ENCODE results near the gene LIPC. TPM values are rescaled to one million over a fixed set of nuclear protein-coding genes. Genes with fewer than 3 reads are reported as not detected.

The LIPC gene
- total RNA-seq, 1 donor from 2014 or later = not detected

DNA sequence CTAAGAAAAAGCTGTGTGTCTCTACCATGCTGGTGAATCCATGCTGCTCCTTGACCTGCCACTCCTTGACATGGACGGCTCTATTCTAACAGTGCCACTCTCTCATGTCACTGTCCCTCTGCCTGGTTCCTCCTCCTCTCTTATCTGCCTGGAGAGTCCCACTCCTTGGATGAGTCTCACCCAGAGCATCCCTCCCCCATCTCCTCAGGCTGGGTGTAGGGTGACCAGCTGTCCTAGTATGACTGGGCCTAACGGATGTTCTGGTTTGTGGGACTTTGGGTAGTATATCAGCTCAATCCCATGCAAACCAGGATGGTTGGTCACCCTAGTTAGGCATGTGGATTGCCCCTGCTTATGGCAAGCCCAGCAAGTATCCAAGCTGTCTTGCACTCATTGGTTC lies 54.3 kb downstream of the LIPC start:
- Mint-ChIP-seq H3K36me3 (peaks cover 2% of the 10 kb centered on the region), H3K27me3 (ENCODE audit: low read depth) (no peaks in the 10 kb centered on the region), H3K9me3 (peaks cover 7% of the 10 kb centered on the region), H3K27ac (no peak overlapping the region), H3K4me3 (no peak overlapping the region), H3K4me1 (peaks cover 23% of the 10 kb centered on the region)
- TF ChIP-seq, protein P1, sequence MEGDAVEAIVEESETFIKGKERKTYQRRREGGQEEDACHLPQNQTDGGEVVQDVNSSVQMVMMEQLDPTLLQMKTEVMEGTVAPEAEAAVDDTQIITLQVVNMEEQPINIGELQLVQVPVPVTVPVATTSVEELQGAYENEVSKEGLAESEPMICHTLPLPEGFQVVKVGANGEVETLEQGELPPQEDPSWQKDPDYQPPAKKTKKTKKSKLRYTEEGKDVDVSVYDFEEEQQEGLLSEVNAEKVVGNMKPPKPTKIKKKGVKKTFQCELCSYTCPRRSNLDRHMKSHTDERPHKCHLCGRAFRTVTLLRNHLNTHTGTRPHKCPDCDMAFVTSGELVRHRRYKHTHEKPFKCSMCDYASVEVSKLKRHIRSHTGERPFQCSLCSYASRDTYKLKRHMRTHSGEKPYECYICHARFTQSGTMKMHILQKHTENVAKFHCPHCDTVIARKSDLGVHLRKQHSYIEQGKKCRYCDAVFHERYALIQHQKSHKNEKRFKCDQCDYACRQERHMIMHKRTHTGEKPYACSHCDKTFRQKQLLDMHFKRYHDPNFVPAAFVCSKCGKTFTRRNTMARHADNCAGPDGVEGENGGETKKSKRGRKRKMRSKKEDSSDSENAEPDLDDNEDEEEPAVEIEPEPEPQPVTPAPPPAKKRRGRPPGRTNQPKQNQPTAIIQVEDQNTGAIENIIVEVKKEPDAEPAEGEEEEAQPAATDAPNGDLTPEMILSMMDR (IDR thresholded peaks at IDR 0.05; ENCODE audit: unreplicated experiment) = no peak
- DNase-seq (ENCODE audit: low spot score in 2 of 2, unreplicated experiment in 2 of 2) = no peak

DNA sequence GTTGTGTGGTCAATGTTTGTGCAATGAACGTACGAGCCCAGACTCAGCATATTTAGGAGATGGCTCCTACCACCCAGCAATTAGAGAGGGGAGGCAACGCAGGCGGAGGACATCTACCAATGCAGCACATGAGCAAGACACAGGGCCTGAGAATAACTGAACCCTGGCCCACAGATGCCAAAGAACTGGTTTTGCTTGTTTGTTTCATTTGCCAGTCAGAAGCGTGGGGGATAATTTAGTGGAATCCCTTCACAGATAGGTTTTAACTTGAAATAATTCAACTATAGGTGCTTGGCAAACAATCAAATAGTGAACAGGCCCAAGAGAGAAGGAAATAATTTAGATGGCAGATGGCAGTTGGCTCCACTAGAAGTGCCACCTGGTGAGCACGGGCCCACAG lies 54.8 kb downstream of the LIPC start:
- no peak for DNase-seq (ENCODE audit: low spot score in 2 of 2, unreplicated experiment in 2 of 2)
- Mint-ChIP-seq H3K4me3 (no peak overlapping the region), H3K27me3 (ENCODE audit: low read depth) (no peaks in the 10 kb centered on the region), H3K36me3 (peaks cover 2% of the 10 kb centered on the region), H3K9me3 (peaks cover 7% of the 10 kb centered on the region), H3K27ac (peak overlapping the region; percentile 13), H3K4me1 (peaks cover 23% of the 10 kb centered on the region)
- TF ChIP-seq, protein P1 (IDR thresholded peaks at IDR 0.05; ENCODE audit: unreplicated experiment) = no peak

DNA sequence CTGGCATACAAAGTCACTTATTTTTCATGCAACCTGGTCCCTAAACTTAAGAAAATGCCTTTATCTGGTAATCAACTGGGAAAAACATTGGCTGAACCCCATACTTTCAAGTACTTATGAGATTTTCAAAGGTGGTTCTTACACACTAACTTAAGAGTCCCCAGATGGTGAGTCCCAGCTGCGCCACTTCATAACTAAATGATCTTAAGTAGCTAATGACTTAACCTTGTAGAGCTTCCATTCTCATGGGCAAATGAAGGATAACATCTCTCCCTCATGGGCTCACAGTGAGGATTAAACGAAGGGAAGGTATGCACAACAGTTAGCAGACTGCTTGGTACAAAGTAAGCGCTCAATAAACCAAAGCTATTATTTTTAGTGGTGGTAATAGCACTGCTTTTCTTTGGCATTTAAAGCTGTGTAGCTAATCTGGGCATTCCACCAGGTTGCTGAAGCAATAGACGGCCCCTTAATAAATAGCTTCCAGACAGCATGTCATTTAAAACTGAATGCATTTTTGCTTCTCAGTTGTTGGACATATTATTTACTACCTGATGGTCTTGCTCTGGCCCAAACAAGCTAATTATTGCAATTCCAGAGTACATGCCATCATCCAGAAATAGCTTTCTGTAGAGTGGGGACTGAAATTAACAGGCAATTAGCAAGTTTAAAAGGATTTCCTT lies 55.4 kb downstream of the LIPC start:
- Mint-ChIP-seq H3K4me3 (no peak overlapping the region), H3K36me3 (peaks cover 2% of the 10 kb centered on the region), H3K27me3 (ENCODE audit: low read depth) (no peaks in the 10 kb centered on the region), H3K4me1 (peaks cover 23% of the 10 kb centered on the region), H3K27ac (peak overlapping the region; percentile 13), H3K9me3 (peaks cover 7% of the 10 kb centered on the region)
- DNase-seq (ENCODE audit: low spot score in 2 of 2, unreplicated experiment in 2 of 2) = no peak
- TF ChIP-seq, protein P1 (IDR thresholded peaks at IDR 0.05; ENCODE audit: unreplicated experiment) = no peak

DNA sequence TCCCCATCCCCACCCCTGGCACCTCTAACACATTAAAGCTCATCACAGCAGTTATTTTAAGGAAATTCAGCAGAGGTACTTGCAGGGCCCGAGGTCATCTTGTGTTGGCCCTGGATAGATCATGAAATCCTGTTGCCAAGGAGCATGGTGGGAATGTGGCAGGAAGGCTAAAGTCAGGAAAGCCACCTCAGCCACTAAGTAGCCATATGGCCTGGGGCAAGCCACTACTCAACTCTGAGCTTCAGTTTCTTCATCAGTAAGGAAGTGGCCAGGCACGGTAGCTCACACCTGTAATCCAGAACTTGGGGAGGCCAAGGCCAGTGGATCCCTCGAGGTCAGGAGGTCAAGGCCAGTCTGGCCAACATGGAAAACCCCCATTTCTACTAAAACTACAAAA lies 55.9 kb downstream of the LIPC start:
- Mint-ChIP-seq H3K4me3 (no peak overlapping the region), H3K36me3 (peaks cover 2% of the 10 kb centered on the region), H3K27ac (no peak overlapping the region), H3K4me1 (peaks cover 23% of the 10 kb centered on the region), H3K27me3 (ENCODE audit: low read depth) (no peaks in the 10 kb centered on the region), H3K9me3 (peaks cover 7% of the 10 kb centered on the region)
- TF ChIP-seq, protein P1 (IDR thresholded peaks at IDR 0.05; ENCODE audit: unreplicated experiment) = no peak
- no peak for DNase-seq (ENCODE audit: low spot score in 2 of 2, unreplicated experiment in 2 of 2)

DNA sequence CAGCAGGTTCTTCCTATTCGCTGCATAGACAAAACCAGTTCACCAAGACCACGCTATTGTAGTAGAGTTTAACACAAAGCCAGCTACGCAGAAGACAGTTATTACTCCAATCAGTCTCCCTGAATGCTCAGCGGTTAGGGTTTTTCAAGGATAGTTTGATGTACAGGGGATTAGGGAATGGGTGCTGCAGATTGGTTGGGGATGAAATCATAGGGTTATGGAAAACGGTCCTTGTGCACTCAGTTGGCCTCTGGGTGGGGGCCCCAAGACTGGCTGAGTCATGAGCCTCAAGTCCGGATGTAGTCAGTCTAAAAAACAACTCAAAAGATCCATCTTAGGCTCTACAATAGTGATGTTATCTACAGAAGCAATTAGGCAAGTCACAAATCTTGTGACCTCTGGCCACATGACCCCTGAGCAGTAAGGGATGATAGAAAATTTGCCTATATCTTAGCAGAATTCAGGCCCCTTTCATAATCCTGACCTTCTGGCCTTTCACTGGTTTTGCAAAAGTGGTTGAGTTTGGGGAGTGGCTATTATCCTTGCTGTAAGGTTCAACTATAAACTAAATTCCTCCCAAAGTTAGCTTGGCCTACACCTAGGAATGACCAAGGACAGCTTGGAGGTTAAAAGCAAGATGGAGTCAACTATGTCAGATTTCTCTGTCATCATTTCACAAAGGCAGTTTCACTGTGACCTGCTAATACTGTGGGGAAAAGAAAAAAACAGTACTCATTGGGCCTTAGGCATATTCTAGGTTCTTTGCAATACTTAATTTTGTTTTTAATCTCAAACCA lies 57.7 kb downstream of the LIPC start:
- DNase-seq (ENCODE audit: low spot score in 2 of 2, unreplicated experiment in 2 of 2) = no peak
- TF ChIP-seq, protein P1 (IDR thresholded peaks at IDR 0.05; ENCODE audit: unreplicated experiment) = no peak
- H3K27ac Mint-ChIP-seq = no peak overlapping the region
- peaks cover 2% of the 10 kb centered on the region for H3K36me3 Mint-ChIP-seq
- no peaks in the 10 kb centered on the region for H3K27me3 Mint-ChIP-seq (ENCODE audit: low read depth)
- peaks cover 20% of the 10 kb centered on the region for H3K4me1 Mint-ChIP-seq
- peaks cover 7% of the 10 kb centered on the region for H3K9me3 Mint-ChIP-seq
- no peak overlapping the region for H3K4me3 Mint-ChIP-seq

All from mesothelial cell of epicardium (in vitro differentiated cells).